OCI-LY3 (cell line): Measurements from ENCODE around the gene GPR34.

Source experiments
- CTCF ChIP-seq: fragments of 200-600, 300-600 bp; sonication (generic); IDR thresholded peaks from 2 replicates; pipeline ENCODE4 v1.5.1; 2014; ENCODE audit warnings: antibody characterized with exemption, low read length, low read depth
- EZH2phosphoT487 ChIP-seq: fragments of 200-600 bp; shearing (Covaris generic); IDR thresholded peaks from 2 replicates; pipeline ENCODE4 v1.6.1; 2018; ENCODE audit warnings: antibody characterized with exemption, mixed run types, low read depth

- TF ChIP-seq CTCF (no peak), EZH2phosphoT487 (no peak)
Measured at GRCh38 chrX:41720125-41720779, 31.5 kb downstream of the GPR34 start.
